ENCODE measurements around the gene MATN1. TPM values are rescaled to one million over a fixed set of nuclear protein-coding genes. Genes with fewer than 3 reads are reported as not detected.

The MATN1 gene
- total and polyA plus RNA-seq, 2 experiments from 2014 or later: 0.47 to 3.7 TPM

DNA sequence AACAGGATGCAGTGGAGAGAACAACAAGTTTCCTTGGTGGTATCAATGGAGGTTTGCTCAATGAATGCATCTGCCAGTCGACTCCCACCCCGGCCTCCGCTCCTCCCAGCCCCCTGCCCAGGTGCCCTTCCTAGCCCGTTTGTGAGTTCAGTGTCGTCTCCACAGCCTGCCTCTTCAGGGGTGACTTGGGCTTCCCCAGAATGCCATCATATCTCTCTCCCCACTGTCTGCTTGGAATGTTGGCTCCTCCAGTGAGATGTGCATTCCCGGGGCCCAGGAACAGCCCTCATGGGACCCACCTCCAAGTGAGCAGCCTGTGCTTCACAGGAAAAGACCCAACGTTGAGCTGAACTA is 30.5 kb downstream of the MATN1 start:
- Histone ChIP-seq H3K27ac (no peak overlapping the region), H3K4me1 (ENCODE audit: insufficient read depth) (peaks cover 4% of the 10 kb centered on the region), H3K79me2 (no peaks in the 10 kb centered on the region), H3K9me3 (ENCODE audit: low read depth) (no peaks in the 10 kb centered on the region), H3K27me3 (no peaks in the 10 kb centered on the region), H4K20me1 (ENCODE audit: insufficient read depth, poor library complexity, severe bottlenecking) (no peaks in the 10 kb centered on the region), H3K9me2 (replicated peaks; ENCODE audit: insufficient read depth) (no peaks in the 10 kb centered on the region), H3K4me3 (no peak overlapping the region), H3K4me2 (no peak overlapping the region), H3K36me3 (replicated peaks; ENCODE audit: insufficient read depth, low read depth) (no peaks in the 10 kb centered on the region), H2AFZ (no peak overlapping the region)
- TF ChIP-seq, protein P1, sequence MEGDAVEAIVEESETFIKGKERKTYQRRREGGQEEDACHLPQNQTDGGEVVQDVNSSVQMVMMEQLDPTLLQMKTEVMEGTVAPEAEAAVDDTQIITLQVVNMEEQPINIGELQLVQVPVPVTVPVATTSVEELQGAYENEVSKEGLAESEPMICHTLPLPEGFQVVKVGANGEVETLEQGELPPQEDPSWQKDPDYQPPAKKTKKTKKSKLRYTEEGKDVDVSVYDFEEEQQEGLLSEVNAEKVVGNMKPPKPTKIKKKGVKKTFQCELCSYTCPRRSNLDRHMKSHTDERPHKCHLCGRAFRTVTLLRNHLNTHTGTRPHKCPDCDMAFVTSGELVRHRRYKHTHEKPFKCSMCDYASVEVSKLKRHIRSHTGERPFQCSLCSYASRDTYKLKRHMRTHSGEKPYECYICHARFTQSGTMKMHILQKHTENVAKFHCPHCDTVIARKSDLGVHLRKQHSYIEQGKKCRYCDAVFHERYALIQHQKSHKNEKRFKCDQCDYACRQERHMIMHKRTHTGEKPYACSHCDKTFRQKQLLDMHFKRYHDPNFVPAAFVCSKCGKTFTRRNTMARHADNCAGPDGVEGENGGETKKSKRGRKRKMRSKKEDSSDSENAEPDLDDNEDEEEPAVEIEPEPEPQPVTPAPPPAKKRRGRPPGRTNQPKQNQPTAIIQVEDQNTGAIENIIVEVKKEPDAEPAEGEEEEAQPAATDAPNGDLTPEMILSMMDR (IDR thresholded peaks at IDR 0.05; ENCODE audit: poor library complexity): no peak
- no peak for TF ChIP-seq EZH2 (IDR thresholded peaks at IDR 0.05; ENCODE audit: borderline replicate concordance)
- DNase-seq (ENCODE audit: low spot score): no peak
- 86% methylated on average over 5 of the region's 7 CpGs for WGBS (ENCODE audit: low lambda C conversion rate, missing lambda C conversion rate)

DNA sequence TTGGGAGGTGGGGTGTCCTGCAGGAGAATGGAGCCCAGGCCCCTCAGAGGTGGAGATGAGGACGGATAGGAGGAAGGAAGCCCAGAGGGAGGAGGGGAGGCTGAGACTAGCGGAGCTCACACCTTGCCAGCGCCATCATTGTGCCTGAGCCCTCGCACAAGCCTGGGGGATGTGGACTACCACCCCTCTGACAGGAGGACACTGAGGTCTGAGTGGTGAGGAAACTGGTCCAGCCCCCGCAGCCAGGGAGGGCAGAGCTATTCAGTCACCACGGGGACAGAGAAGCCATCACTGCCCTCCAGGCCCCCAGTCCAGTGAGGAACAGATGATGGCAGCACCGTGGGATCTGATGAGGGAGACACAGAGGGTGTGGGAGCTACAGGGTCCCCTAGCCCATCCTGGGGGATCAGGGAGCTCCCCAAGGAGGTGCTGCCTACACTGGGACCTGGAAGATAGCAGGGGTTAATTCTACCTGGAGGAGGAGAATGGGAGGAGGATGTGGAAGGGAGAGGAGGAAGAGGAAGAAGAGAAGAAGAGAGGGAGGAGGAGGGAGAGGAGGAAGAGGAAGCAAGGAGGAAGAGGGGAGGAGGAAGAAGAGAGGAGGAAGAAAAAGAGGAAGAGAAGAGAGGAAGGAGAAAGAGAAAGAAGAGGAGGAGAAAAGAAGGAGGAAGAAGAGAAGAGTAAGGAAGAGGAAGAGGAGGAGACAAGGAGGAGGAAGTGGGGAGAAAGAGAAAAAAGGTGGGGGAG is 31.0 kb downstream of the MATN1 start:
- no peak for TF ChIP-seq EZH2 (IDR thresholded peaks at IDR 0.05; ENCODE audit: borderline replicate concordance)
- TF ChIP-seq, protein P1 (IDR thresholded peaks at IDR 0.05; ENCODE audit: poor library complexity): no peak
- Histone ChIP-seq H3K27ac (no peak overlapping the region), H3K36me3 (replicated peaks; ENCODE audit: insufficient read depth, low read depth) (no peaks in the 10 kb centered on the region), H2AFZ (no peak overlapping the region), H4K20me1 (ENCODE audit: insufficient read depth, poor library complexity, severe bottlenecking) (no peaks in the 10 kb centered on the region), H3K4me1 (ENCODE audit: insufficient read depth) (peaks cover 4% of the 10 kb centered on the region), H3K4me2 (no peak overlapping the region), H3K9me2 (replicated peaks; ENCODE audit: insufficient read depth) (no peaks in the 10 kb centered on the region), H3K4me3 (no peak overlapping the region), H3K9me3 (ENCODE audit: low read depth) (no peaks in the 10 kb centered on the region), H3K79me2 (no peaks in the 10 kb centered on the region), H3K27me3 (no peaks in the 10 kb centered on the region)
- WGBS (ENCODE audit: low lambda C conversion rate, missing lambda C conversion rate): 81% methylated on average over 7 of the region's 7 CpGs
- DNase-seq (ENCODE audit: low spot score): no peak

DNA sequence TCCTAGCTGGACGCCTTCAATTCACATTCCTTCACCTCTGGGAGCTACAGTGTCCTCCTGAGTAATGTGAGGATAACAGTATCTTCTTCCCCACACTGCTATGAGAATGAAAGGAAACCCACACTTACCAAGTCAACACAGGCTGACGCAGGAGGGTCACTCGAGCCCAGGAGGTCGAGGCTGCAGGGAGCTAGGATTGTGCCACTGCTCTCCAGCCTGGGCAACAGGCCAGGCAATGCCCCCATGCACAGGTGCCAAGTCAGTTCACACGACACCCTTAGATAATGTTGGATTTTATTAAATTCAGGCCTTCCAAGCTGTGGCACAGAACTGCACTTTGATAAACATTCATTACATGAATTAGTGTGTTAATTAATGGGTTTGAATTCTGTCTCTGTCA is 31.9 kb downstream of the MATN1 start:
- H3K9me2 ChIP-seq (replicated peaks; ENCODE audit: insufficient read depth): no peaks in the 10 kb centered on the region
- no peaks in the 10 kb centered on the region for H4K20me1 ChIP-seq (ENCODE audit: insufficient read depth, poor library complexity, severe bottlenecking)
- H3K4me2 ChIP-seq: no peak overlapping the region
- H3K27me3 ChIP-seq: no peaks in the 10 kb centered on the region
- no peak overlapping the region for H2AFZ ChIP-seq
- H3K36me3 ChIP-seq (replicated peaks; ENCODE audit: insufficient read depth, low read depth): no peaks in the 10 kb centered on the region
- H3K4me1 ChIP-seq (ENCODE audit: insufficient read depth): peaks cover 4% of the 10 kb centered on the region
- TF ChIP-seq, protein P1 (IDR thresholded peaks at IDR 0.05; ENCODE audit: poor library complexity): no peak
- no peak for TF ChIP-seq EZH2 (IDR thresholded peaks at IDR 0.05; ENCODE audit: borderline replicate concordance)
- TF ChIP-seq EZH2phosphoT487 (IDR thresholded peaks at IDR 0.05; ENCODE audit: low read depth, severe bottlenecking, unreplicated experiment): no peak
- no peaks in the 10 kb centered on the region for H3K79me2 ChIP-seq
- no peaks in the 10 kb centered on the region for H3K9me3 ChIP-seq (ENCODE audit: low read depth)
- 83% methylated on average over 5 of the region's 5 CpGs for WGBS (ENCODE audit: low lambda C conversion rate, missing lambda C conversion rate)
- no peak overlapping the region for H3K4me3 ChIP-seq
- DNase-seq (ENCODE audit: low spot score): no peak
- no peak overlapping the region for H3K27ac ChIP-seq
